Upper lobe of left lung (tissue), 4 donors: ENCODE data around the gene GOLGA3.

Source experiments
- CTCF ChIP-seq, 6 experiments: fragments of 450-650 bp in 4 of 6; fragments of 200-600 bp in 2 of 6; sonication (generic) in 2 of 6; IDR thresholded peaks; one replicate each; pipeline ENCODE4 v1.5.1; 2016 to 2019; ENCODE audit warnings: antibody characterized with exemption in 6 of 6
- EP300 ChIP-seq, 4 donors: sonication (generic); formaldehyde crosslinking; IDR thresholded peaks; one replicate each; pipeline ENCODE4 v1.5.1; 2017; ENCODE audit warnings: antibody characterized with exemption in 4 of 4, control low read depth in 2 of 4
- POLR2A ChIP-seq, 4 donors: fragments of 450-650 bp; IDR thresholded peaks; one replicate each; pipeline ENCODE4 v1.5.1; 2016 to 2017; ENCODE audit warnings: antibody characterized with exemption in 4 of 4, mild to moderate bottlenecking in 2 of 4
- POLR2AphosphoS5 ChIP-seq, 2 donors: sonication (generic); formaldehyde crosslinking; IDR thresholded peaks; one replicate each; pipeline ENCODE4 v1.5.1; 2017; ENCODE audit warnings: antibody characterized with exemption in 2 of 2

DNA sequence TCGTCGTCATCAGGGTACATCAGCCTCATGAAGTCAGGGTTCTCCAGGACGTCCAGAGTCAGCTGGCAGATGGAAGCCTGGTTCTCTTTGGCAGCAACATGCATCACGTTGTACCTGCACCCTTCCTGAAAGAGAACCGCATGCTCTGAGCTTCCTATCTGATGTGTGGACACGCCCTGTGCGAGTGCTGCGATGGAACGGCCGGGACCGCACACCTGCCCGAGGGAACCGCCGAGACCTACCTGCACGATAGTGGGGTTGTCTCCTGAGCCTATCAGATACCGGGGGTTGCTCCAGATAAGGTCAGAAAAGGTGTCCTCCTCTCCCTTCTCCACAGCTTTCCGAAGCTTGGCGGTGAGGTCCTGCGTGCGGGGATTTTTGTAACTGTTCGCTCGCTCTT is 80.8 kb downstream of the GOLGA3 start:
- TF ChIP-seq POLR2AphosphoS5 (IDR thresholded peaks at IDR 0.05): no peak
- no peak for TF ChIP-seq POLR2A (IDR thresholded peaks at IDR 0.05)
- TF ChIP-seq CTCF (IDR thresholded peaks at IDR 0.05): no peak
- no peak for TF ChIP-seq EP300 (IDR thresholded peaks at IDR 0.05)
